Liver (tissue), 9 donors: ENCODE results near the gene OPA3. TPM values are rescaled to one million over a fixed set of nuclear protein-coding genes. Genes with fewer than 3 reads are reported as not detected.
"Not testable (repeated sequence)": the region's sequence is repeated elsewhere in the genome, so short reads cannot be mapped to it uniquely, and the experiment has no call there.

ENCODE experiments used
- DNase-seq: peaks from one replicate; pipeline ENCODE4 v3.0.0-alpha.2; 2017; ENCODE audit warnings: low spot score
- H3K27ac ChIP-seq, 2 donors: one replicate each; pipeline ENCODE4 v1.7.0; 2013; ENCODE audit warnings: inconsistent platforms in 2 of 2, low read length in 2 of 2, control low read depth in 1 of 2, low read depth in 1 of 2, mild to moderate bottlenecking in 1 of 2
- H3K27me3 ChIP-seq, 4 donors: one replicate each; pipeline versions ENCODE4 v1.6.1 to v1.7.0; 2013; ENCODE audit warnings: low read length in 3 of 4, inconsistent platforms in 1 of 4, mild to moderate bottlenecking in 1 of 4, moderate library complexity in 1 of 4; ENCODE audit not compliant: control insufficient read depth in 4 of 4, insufficient read depth in 4 of 4
- H3K36me3 ChIP-seq, 4 donors: one replicate each; pipeline versions ENCODE4 v1.6.1 to v1.7.0; 2013; ENCODE audit warnings: low read length in 3 of 4, mild to moderate bottlenecking in 3 of 4, low read depth in 1 of 4, moderate library complexity in 1 of 4; ENCODE audit not compliant: control insufficient read depth in 4 of 4, insufficient read depth in 3 of 4
- H3K4me1 ChIP-seq, 4 donors: one replicate each; pipeline versions ENCODE4 v1.6.1 to v1.7.0; 2013; ENCODE audit warnings: low read length in 3 of 4, mild to moderate bottlenecking in 3 of 4, moderate library complexity in 1 of 4; ENCODE audit not compliant: control insufficient read depth in 4 of 4, insufficient read depth in 4 of 4
- H3K4me3 ChIP-seq, 3 donors: one replicate each; pipeline versions ENCODE4 v1.6.1 to v1.7.0; 2013; ENCODE audit warnings: low read length in 3 of 3, control low read depth in 1 of 3, low read depth in 1 of 3, mild to moderate bottlenecking in 1 of 3
- H3K9ac ChIP-seq, 2 donors: one replicate each; pipeline ENCODE4 v1.7.0; 2013; ENCODE audit warnings: low read length in 2 of 2, mild to moderate bottlenecking in 2 of 2, moderate library complexity in 2 of 2, control low read depth in 1 of 2, low read depth in 1 of 2
- H3K9me3 ChIP-seq, 4 donors: one replicate each; pipeline versions ENCODE4 v1.6.1 to v1.7.0; 2013; ENCODE audit warnings: low read length in 3 of 4; ENCODE audit not compliant: control insufficient read depth in 4 of 4
- CTCF ChIP-seq: fragments of 150-350 bp; IDR thresholded peaks from 2 replicates; pipeline ENCODE4 v1.5.1; 2017; ENCODE audit warnings: improper control_type of control experiment, low read depth, low read length; ENCODE audit not compliant: missing input control
- EGR1 ChIP-seq, 2 donors: IDR thresholded peaks; 2 replicates each; pipeline ENCODE4 v1.6.1; 2016 to 2018; ENCODE audit warnings: antibody characterized with exemption in 2 of 2, low read depth in 2 of 2
- FOXA1 ChIP-seq: IDR thresholded peaks from 2 replicates; pipeline ENCODE4 v1.6.1; 2016; ENCODE audit warnings: antibody characterized with exemption
- FOXA2 ChIP-seq: IDR thresholded peaks from 2 replicates; pipeline ENCODE4 v1.6.1; 2016; ENCODE audit warnings: antibody characterized with exemption
- HNF4A ChIP-seq, 2 donors: conservative IDR thresholded peaks; 2 replicates each; pipeline ENCODE4 v1.6.1; 2016; ENCODE audit warnings: antibody characterized with exemption in 2 of 2, mild to moderate bottlenecking in 2 of 2
- JUND ChIP-seq, 2 donors: IDR thresholded peaks; 2 replicates each; pipeline ENCODE4 v1.6.1; 2016; ENCODE audit warnings: antibody characterized with exemption in 2 of 2
- NR2F2 ChIP-seq: IDR thresholded peaks from 2 replicates; pipeline ENCODE4 v1.6.1; 2016; ENCODE audit warnings: antibody characterized with exemption
- RAD21 ChIP-seq, 2 donors: IDR thresholded peaks; 2 replicates each; pipeline ENCODE4 v1.6.1; 2016; ENCODE audit warnings: antibody characterized with exemption in 2 of 2, mild to moderate bottlenecking in 2 of 2
- SP1 ChIP-seq: IDR thresholded peaks from 2 replicates; pipeline ENCODE4 v1.6.1; 2018; ENCODE audit warnings: antibody characterized with exemption, mild to moderate bottlenecking
- TAF1 ChIP-seq: conservative IDR thresholded peaks from 2 replicates; pipeline ENCODE4 v1.6.1; 2016; ENCODE audit warnings: antibody characterized with exemption, mild to moderate bottlenecking
- WGBS: extraction: QIAGEN DNeasy Blood & Tissue Kit; methylation state at CpG from one replicate; pipeline ENCODE4 v1.1.7; 2013; 5-methylcytosine and 5-hydroxymethylcytosine counted together
- polyA plus RNA-seq, 2 donors: library from polyadenylated mRNA; stranded (reverse) in 1 of 2; unstranded in 1 of 2; fragments of 200-250 nt in 1 of 2; fragments of >200 nt in 1 of 2; fragmentation: Nextera tagmentation in 1 of 2; extraction: Ambion mirVana in 1 of 2; gene quantifications; one replicate each; pipeline versions ENCODE4 v1.2.1 to v1.2.3, GENCODE V29; 2013 to 2015
- total RNA-seq, 2 donors: library from RNA; depleted of rRNA; stranded (reverse); fragments of >200 nt; gene quantifications; one replicate each; pipeline ENCODE4 v1.2.3, GENCODE V29; 2014
- TF ChIP-seq, protein P1 (sequence below): IDR thresholded peaks from 2 replicates; pipeline ENCODE4 v1.6.1; 2016; ENCODE audit warnings: antibody characterized with exemption, mild to moderate bottlenecking
- TF ChIP-seq, protein P2 (sequence below): IDR thresholded peaks from 2 replicates; pipeline ENCODE4 v1.6.1; 2016; ENCODE audit warnings: antibody characterized with exemption
- TF ChIP-seq, protein P3 (sequence below): IDR thresholded peaks from 2 replicates; pipeline ENCODE4 v1.6.1; 2016; ENCODE audit warnings: antibody characterized with exemption
- donor health status: healthy.
- donor health status: healthy.
- donor health status: healthy.
- donor health status: healthy.
- donor health status: healthy.

Gene OPA3
- total and polyA plus RNA-seq, 4 donors, result 3.8 to 9.4 (median 6.2) TPM

GRCh38 chr19:45615795-45616703, 31.4 kb upstream of the OPA3 start:
- TF ChIP-seq NR2F2 (no peak), SP1 (peak; percentile 26), JUND (IDR thresholded peaks at IDR 0.05) (no peak)
- no peaks in the 10 kb centered on the region for H3K9me3 ChIP-seq
- 57% methylated on average over 37 of the region's 37 CpGs for WGBS
- no peak overlapping the region for H3K27ac ChIP-seq
- H3K4me1 ChIP-seq, result no peaks in the 10 kb centered on the region
- DNase-seq, result peak; percentile 85
- H3K36me3 ChIP-seq, result peaks cover 6 to 24% (median 10%) of the 10 kb centered on the region in 4 donors
- no peaks in the 10 kb centered on the region for H3K27me3 ChIP-seq
- H3K9ac ChIP-seq, result no peak overlapping the region
- no peak overlapping the region for H3K4me3 ChIP-seq

DNA sequence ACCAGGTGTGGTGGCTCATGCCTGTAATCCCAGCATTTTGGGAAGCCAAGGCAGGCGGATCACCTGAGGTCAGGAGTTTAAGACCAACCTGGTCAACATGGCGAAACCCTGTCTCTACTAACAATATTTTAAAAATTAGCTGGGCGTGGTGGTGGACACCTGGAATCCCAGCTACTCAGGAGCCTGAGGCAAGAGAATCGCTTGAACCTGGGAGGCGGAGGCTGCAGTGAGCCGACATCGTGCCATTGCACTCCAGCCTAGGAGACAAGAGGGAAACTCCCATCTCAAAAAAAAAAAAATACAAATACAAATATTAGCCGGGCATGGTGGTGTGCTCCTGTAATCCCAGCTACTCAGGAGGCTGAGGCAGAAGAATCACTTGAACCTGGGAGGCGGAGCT, 30.5 kb upstream of the OPA3 start:
- H3K36me3 ChIP-seq, result peaks cover 5 to 21% (median 10%) of the 10 kb centered on the region in 4 donors
- H3K27me3 ChIP-seq, H3K27ac ChIP-seq: not testable (repeated sequence)

GRCh38 chr19:45613926-45614725, 29.5 kb upstream of the OPA3 start:
- Histone ChIP-seq H3K36me3 (peaks cover 4 to 21% (median 9%) of the 10 kb centered on the region in 4 donors), H3K27me3 (no peaks in the 10 kb centered on the region), H3K9me3 (no peaks in the 10 kb centered on the region), H3K9ac (no peak overlapping the region), H3K4me1 (no peaks in the 10 kb centered on the region), H3K4me3 (no peak overlapping the region), H3K27ac (no peak overlapping the region)
- no peak for DNase-seq
- 82% methylated on average over 10 of the region's 10 CpGs for WGBS
- TF ChIP-seq SP1, result no peak

More for the DNA sequence above, 30.5 kb upstream of the OPA3 start:
- not testable (repeated sequence) for H3K4me1 ChIP-seq, DNase-seq, H3K9ac ChIP-seq, H3K9me3 ChIP-seq, H3K4me3 ChIP-seq
- WGBS, result 95% methylated on average over 9 of the region's 9 CpGs

- DNase-seq, result no peak
- no peak overlapping the region for H3K4me3 ChIP-seq
- H3K9ac ChIP-seq, result no peak overlapping the region
- H3K9me3 ChIP-seq, result no peaks in the 10 kb centered on the region
- peaks cover 0 to 8% (median 3%) of the 10 kb centered on the region in 4 donors for H3K4me1 ChIP-seq
- H3K27ac ChIP-seq, result no peak overlapping the region
- H3K36me3 ChIP-seq, result peaks cover 0 to 11% (median 6%) of the 10 kb centered on the region in 4 donors
- TF ChIP-seq RAD21 (IDR thresholded peaks at IDR 0.05) (no peak), FOXA2 (no peak), FOXA1 (no peak), SP1 (no peak), TAF1 (no peak), EGR1 (IDR thresholded peaks at IDR 0.05; ENCODE audit: low read depth in 2 of 2) (no peak), HNF4A (conservative IDR thresholded peaks at IDR 0.05) (no peak), JUND (IDR thresholded peaks at IDR 0.05) (no peak), CTCF (no peak)
- TF ChIP-seq, protein P1, sequence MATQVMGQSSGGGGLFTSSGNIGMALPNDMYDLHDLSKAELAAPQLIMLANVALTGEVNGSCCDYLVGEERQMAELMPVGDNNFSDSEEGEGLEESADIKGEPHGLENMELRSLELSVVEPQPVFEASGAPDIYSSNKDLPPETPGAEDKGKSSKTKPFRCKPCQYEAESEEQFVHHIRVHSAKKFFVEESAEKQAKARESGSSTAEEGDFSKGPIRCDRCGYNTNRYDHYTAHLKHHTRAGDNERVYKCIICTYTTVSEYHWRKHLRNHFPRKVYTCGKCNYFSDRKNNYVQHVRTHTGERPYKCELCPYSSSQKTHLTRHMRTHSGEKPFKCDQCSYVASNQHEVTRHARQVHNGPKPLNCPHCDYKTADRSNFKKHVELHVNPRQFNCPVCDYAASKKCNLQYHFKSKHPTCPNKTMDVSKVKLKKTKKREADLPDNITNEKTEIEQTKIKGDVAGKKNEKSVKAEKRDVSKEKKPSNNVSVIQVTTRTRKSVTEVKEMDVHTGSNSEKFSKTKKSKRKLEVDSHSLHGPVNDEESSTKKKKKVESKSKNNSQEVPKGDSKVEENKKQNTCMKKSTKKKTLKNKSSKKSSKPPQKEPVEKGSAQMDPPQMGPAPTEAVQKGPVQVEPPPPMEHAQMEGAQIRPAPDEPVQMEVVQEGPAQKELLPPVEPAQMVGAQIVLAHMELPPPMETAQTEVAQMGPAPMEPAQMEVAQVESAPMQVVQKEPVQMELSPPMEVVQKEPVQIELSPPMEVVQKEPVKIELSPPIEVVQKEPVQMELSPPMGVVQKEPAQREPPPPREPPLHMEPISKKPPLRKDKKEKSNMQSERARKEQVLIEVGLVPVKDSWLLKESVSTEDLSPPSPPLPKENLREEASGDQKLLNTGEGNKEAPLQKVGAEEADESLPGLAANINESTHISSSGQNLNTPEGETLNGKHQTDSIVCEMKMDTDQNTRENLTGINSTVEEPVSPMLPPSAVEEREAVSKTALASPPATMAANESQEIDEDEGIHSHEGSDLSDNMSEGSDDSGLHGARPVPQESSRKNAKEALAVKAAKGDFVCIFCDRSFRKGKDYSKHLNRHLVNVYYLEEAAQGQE, result no peak
- TF ChIP-seq, protein P2, sequence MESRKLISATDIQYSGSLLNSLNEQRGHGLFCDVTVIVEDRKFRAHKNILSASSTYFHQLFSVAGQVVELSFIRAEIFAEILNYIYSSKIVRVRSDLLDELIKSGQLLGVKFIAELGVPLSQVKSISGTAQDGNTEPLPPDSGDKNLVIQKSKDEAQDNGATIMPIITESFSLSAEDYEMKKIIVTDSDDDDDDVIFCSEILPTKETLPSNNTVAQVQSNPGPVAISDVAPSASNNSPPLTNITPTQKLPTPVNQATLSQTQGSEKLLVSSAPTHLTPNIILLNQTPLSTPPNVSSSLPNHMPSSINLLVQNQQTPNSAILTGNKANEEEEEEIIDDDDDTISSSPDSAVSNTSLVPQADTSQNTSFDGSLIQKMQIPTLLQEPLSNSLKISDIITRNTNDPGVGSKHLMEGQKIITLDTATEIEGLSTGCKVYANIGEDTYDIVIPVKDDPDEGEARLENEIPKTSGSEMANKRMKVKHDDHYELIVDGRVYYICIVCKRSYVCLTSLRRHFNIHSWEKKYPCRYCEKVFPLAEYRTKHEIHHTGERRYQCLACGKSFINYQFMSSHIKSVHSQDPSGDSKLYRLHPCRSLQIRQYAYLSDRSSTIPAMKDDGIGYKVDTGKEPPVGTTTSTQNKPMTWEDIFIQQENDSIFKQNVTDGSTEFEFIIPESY, result no peak
- TF ChIP-seq, protein P3, sequence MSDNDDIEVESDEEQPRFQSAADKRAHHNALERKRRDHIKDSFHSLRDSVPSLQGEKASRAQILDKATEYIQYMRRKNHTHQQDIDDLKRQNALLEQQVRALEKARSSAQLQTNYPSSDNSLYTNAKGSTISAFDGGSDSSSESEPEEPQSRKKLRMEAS, result no peak
- 94% methylated on average over 6 of the region's 6 CpGs for WGBS
- H3K27me3 ChIP-seq, result no peaks in the 10 kb centered on the region
Measured at GRCh38 chr19:45608948-45609347, 24.3 kb upstream of the OPA3 start.
